HEK293 (cell line): ENCODE results near the gene NT5DC2.

Experiments
- CTCF ChIA-PET: fragments of 350-600 bp; formaldehyde crosslinking; extraction: SDS; loops from one replicate; lab custom pipeline; 2021; ENCODE audit warnings: antibody characterized with exemption; lab: Yijun Ruan, JAX
- POLR2A ChIA-PET: fragments of 300-600 bp; formaldehyde crosslinking; extraction: SDS; loops from one replicate; lab custom pipeline; 2020; ENCODE audit warnings: antibody characterized with exemption, inconsistent platforms; lab: Yijun Ruan, JAX
- H3K27ac ChIP-seq: fragments of 200-500 bp; sonication (Bioruptor generic); 2 replicates; pipeline ENCODE4 v1.5.1; 2014; ENCODE audit warnings: low read depth, low read length, control low read depth, inconsistent platforms; ENCODE audit errors: extremely low read depth
- H3K36me3 ChIP-seq, 2 experiments: fragments of 200-500 bp in 1 of 2; sonication (Bioruptor generic) in 1 of 2; 1 replicate in 1 of 2; 2 replicates in 1 of 2; pipeline ENCODE4 v1.5.1; 2014 to 2017; ENCODE audit warnings: inconsistent platforms in 2 of 2, low read length in 2 of 2; ENCODE audit not compliant: control insufficient read depth in 2 of 2, insufficient read depth in 1 of 2
- H3K4me1 ChIP-seq: fragments of 200-500 bp; sonication (Bioruptor generic); 2 replicates; pipeline ENCODE4 v1.5.1; 2014; ENCODE audit warnings: mild to moderate bottlenecking, low read length, inconsistent platforms; ENCODE audit not compliant: control insufficient read depth, insufficient read depth
- H3K4me3 ChIP-seq: 2 replicates; pipeline ENCODE4 v1.5.1; 2011; ENCODE audit warnings: low read depth, mild to moderate bottlenecking, control low read depth, low read length, moderate library complexity
- H3K9me3 ChIP-seq: fragments of 200-500 bp; sonication (Bioruptor generic); 2 replicates; pipeline ENCODE4 v1.5.1; 2014; ENCODE audit warnings: low read depth, low read length, inconsistent platforms; ENCODE audit not compliant: control insufficient read depth, insufficient read depth
- GLI4 ChIP-seq: fragments of 450-650 bp; formaldehyde crosslinking; IDR thresholded peaks from 2 replicates; pipeline ENCODE4 v1.5.1; 2016; ENCODE audit warnings: missing biosample characterization, missing genetic modification characterization
- PATZ1 ChIP-seq: fragments of 450-650 bp; formaldehyde crosslinking; IDR thresholded peaks from 2 replicates; pipeline ENCODE4 v1.5.1; 2016; ENCODE audit warnings: missing biosample characterization, missing genetic modification characterization
- PRDM6 ChIP-seq: fragments of 450-650 bp; formaldehyde crosslinking; IDR thresholded peaks from 2 replicates; pipeline ENCODE4 v1.5.1; 2017; ENCODE audit warnings: missing biosample characterization, missing genetic modification characterization
- SALL2 ChIP-seq: fragments of 450-650 bp; formaldehyde crosslinking; IDR thresholded peaks from 2 replicates; pipeline ENCODE4 v1.5.0; 2017; ENCODE audit warnings: missing biosample characterization, mild to moderate bottlenecking, missing genetic modification characterization, borderline replicate concordance
- TSHZ1 ChIP-seq: fragments of 450-650 bp; formaldehyde crosslinking; IDR thresholded peaks from 2 replicates; pipeline ENCODE4 v1.5.1; 2016; ENCODE audit warnings: missing biosample characterization, missing genetic modification characterization, borderline replicate concordance
- ZBTB11 ChIP-seq: fragments of 450-650 bp; formaldehyde crosslinking; conservative IDR thresholded peaks from 2 replicates; pipeline ENCODE4 v1.5.1; 2016; ENCODE audit warnings: low read depth, missing biosample characterization, missing genetic modification characterization
- ZBTB8A ChIP-seq: fragments of 450-650 bp; formaldehyde crosslinking; IDR thresholded peaks from 2 replicates; pipeline ENCODE4 v1.5.1; 2016; ENCODE audit warnings: missing biosample characterization, missing genetic modification characterization
- ZFHX2 ChIP-seq: fragments of 450-650 bp; formaldehyde crosslinking; conservative IDR thresholded peaks from 2 replicates; pipeline ENCODE4 v1.5.1; 2016; ENCODE audit warnings: missing biosample characterization, missing genetic modification characterization
- ZNF10 ChIP-seq: fragments of 450-650 bp; formaldehyde crosslinking; IDR thresholded peaks from 2 replicates; pipeline ENCODE4 v1.5.1; 2017; ENCODE audit warnings: missing biosample characterization, missing genetic modification characterization
- ZNF266 ChIP-seq: fragments of 450-650 bp; formaldehyde crosslinking; IDR thresholded peaks from 2 replicates; pipeline ENCODE4 v1.5.1; 2016; ENCODE audit warnings: missing biosample characterization, missing genetic modification characterization, low read depth
- ZNF362 ChIP-seq: fragments of 450-650 bp; formaldehyde crosslinking; IDR thresholded peaks from 2 replicates; pipeline ENCODE4 v1.5.1; 2016; ENCODE audit warnings: missing biosample characterization, missing genetic modification characterization
- ZNF394 ChIP-seq: fragments of 450-650 bp; formaldehyde crosslinking; IDR thresholded peaks from 2 replicates; pipeline ENCODE4 v1.5.1; 2016; ENCODE audit warnings: missing biosample characterization, missing genetic modification characterization, mild to moderate bottlenecking, moderate library complexity, borderline replicate concordance
- ZNF530 ChIP-seq: fragments of 450-650 bp; formaldehyde crosslinking; IDR thresholded peaks from 2 replicates; pipeline ENCODE4 v1.5.1; 2016; ENCODE audit warnings: low read depth, missing biosample characterization, missing genetic modification characterization
- ZNF623 ChIP-seq: fragments of 450-650 bp; formaldehyde crosslinking; IDR thresholded peaks from 2 replicates; pipeline ENCODE4 v1.5.1; 2016; ENCODE audit warnings: missing biosample characterization, missing genetic modification characterization
- ZNF654 ChIP-seq: fragments of 450-650 bp; formaldehyde crosslinking; IDR thresholded peaks from 2 replicates; pipeline ENCODE4 v1.5.1; 2016; ENCODE audit warnings: low read depth, missing biosample characterization, missing genetic modification characterization
- ZNF692 ChIP-seq: fragments of 450-650 bp; formaldehyde crosslinking; IDR thresholded peaks from 2 replicates; pipeline ENCODE4 v1.5.1; 2016; ENCODE audit warnings: missing biosample characterization, missing genetic modification characterization
- ZNF76 ChIP-seq: fragments of 450-650 bp; formaldehyde crosslinking; IDR thresholded peaks from 2 replicates; pipeline ENCODE4; 2016; ENCODE audit warnings: low read depth, missing biosample characterization, missing genetic modification characterization, borderline replicate concordance

NT5DC2 gene

GRCh38 chr3:52502001-52502400, 31.7 kb downstream of the NT5DC2 start:
- POLR2A ChIA-PET: no interaction called here
- Histone ChIP-seq H3K4me1 (no peaks in the 10 kb centered on the region), H3K4me3 (no peak overlapping the region), H3K9me3 (no peaks in the 10 kb centered on the region), H3K27ac (no peak overlapping the region), H3K36me3 (no peaks in the 10 kb centered on the region)
- TF ChIP-seq ZNF623 (tag by site-specific recombination) (0 out of 2 replicates have a peak, but pooled peaks have one; percentile 30), ZNF76 (tag by site-specific recombination) (no peak)
- CTCF ChIA-PET: interaction anchor here (0.5 to 0.6 kb wide), 2 partner anchors 11 to 13 kb away, joined by 3 read pairs; no protein-coding TSS in a partner anchor

- POLR2A ChIA-PET: no interaction called here
Observed at GRCh38 chr3:52501046-52501445, 32.6 kb downstream of the NT5DC2 start.

More at GRCh38 chr3:52501046-52501445, 32.6 kb downstream of the NT5DC2 start:
- no peaks in the 10 kb centered on the region for H3K9me3 ChIP-seq
- TF ChIP-seq PATZ1 (tag by site-specific recombination) (no peak), ZNF266 (tag by site-specific recombination) (no peak), ZNF530 (no peak), PRDM6 (tag by site-specific recombination) (no peak), SALL2 (tag by site-specific recombination) (no peak), ZNF362 (tag by site-specific recombination) (no peak), ZBTB11 (no peak), ZNF10 (no peak), ZBTB8A (tag by site-specific recombination) (no peak), ZFHX2 (no peak), ZNF654 (tag by site-specific recombination) (no peak), TSHZ1 (no peak), ZNF692 (no peak), ZNF394 (no peak), GLI4 (tag by site-specific recombination) (no peak)
- TF ChIP-seq, all 188 proteins: peak for 0
- CTCF ChIA-PET: no interaction called here
- Histone ChIP-seq H3K4me1 (no peaks in the 10 kb centered on the region), H3K36me3 (no peaks in the 10 kb centered on the region), H3K4me3 (no peak overlapping the region), H3K27ac (no peak overlapping the region)
